NCI-H1105 treated with DMSO at 0.1 percent for 48 hours (cell line): ENCODE data around the gene COG1.

Source experiments
- DNase-seq: peaks from one replicate; lab custom pipeline; 2025; lab: John Stamatoyannopoulos, UW

Gene COG1

DNA sequence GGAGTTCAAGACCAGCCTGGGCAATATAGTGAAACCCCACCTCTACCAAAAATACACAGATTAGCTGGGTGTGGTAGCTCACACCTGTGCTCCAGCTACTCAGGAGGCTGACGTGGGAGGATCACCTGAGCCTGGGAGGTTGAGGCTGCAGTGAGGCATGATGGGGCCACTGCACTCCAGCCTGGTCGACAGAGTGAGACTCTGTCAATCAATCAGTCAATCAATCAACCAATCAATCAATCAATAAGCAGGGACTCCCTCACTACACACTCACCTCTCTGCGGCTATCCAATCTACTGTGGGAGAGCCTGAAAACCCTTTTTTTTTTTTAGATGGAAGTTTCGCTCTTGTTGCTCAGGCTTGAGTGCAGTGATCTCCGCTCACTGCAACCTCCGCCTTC, 37.2 kb downstream of the COG1 start:
- no peak for DNase-seq

DNA sequence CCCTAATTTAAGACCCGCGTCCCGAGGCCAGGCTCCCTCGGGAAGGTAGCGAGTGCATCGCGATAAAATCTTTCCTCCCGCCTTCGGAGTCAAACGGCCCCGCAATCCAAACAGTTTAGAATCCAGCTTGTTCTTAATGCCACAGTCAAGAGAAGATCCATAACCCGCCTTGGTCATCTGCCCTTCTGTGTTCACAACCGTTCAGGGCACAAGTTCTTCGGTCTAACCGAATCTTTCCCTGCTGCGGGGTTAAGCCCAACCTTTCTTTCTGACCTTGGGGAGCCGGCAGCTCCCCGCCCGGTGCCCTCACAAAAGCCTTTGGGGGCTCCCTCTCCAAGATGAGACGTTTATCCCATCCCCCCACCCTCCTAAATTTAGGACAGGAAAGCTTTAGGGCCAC, 38.5 kb downstream of the COG1 start:
- peak; percentile 34 for DNase-seq

DNA sequence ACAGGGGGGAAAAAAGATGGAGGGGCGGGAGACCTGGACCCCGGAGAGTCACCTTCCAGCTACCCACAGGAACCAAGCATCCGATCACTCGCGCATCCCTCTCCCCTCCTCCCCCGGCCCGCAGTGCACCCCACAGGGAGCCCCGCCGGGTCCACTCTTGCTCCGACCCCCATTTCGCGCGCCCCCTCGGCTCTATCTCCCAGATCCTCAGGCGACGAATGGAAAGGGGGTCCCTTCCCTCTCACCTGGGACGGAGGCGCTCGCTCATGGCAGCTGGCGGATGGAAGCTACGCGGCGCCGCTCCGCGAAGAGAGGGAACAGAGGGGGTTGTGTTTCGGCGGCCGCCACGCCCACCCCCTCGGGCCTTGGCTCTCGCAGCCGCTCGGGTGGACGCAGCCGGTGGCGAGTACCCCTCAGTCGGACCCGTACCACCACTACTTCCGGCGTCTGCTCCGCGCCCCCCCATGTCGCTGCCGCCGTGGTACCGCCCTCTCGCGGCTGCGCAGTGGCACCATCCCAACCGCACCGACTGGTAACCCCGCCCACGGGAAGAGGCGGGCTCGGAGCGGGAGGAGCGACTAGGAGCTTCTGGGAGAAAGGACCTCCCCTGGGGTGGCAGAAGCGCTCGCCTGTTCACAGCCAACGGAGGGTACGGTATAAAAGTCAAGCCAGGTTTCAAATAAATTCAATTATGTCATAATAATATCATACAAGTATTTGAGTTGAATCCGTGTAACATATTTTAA, 39.2 kb downstream of the COG1 start:
- peak; percentile 92 for DNase-seq

DNA sequence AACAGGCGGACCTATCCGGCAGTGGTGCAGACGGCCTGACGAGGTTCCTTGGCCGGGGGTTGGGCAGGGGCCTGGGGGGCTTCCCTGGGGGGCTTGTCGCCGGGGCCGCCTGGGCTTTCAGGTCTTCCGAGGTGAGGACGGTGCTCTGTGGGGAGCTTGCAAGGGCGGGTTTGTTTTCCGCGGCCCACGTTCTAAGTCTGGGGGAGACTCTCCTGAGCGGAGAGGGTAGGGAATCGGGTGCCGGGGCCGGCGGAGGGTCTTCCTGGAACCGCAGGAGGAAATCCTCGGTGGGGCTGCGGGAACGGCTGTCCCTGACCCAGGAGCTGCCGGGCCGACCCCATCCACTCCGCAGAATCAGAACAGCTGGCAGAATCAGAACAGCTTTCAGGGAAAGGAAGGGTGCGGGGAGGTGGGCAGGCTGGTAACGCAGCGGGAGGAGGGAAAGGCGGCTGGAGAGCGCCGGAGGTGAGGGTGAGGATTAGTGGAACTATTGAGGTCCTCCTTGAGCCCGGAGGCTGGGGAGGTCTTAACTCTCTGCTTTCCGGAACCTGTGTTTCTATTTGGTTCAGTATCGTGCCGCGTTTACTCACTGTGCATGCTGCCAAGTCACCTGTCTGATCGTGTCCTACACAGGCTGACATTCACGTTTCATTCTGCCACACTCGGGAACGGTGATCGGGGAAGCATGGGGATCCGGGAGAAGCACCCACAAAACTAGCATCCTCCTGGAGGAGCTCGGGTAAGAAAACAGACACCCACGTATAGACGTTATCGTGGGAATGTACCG, 39.9 kb downstream of the COG1 start:
- peak; percentile 14 for DNase-seq

DNA sequence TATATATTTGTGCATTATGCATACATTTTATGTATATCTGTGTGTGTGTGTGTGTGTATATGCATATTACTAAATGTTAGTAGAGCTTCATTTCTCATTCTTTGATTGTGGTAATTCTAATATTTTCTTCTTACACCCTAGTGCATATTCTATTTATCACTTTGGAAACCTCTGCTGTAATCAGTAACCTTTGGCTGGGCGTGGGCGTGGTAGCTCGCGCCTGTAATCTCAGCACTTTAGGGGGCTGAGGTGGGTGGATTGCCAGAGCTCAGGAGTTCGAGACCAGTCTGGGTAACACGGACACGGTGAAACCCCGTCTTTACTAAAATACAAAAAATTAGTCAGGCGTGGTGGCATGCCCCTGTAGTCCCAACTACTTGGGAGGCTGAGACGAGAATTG, 41.9 kb downstream of the COG1 start:
- DNase-seq, result no peak

DNA sequence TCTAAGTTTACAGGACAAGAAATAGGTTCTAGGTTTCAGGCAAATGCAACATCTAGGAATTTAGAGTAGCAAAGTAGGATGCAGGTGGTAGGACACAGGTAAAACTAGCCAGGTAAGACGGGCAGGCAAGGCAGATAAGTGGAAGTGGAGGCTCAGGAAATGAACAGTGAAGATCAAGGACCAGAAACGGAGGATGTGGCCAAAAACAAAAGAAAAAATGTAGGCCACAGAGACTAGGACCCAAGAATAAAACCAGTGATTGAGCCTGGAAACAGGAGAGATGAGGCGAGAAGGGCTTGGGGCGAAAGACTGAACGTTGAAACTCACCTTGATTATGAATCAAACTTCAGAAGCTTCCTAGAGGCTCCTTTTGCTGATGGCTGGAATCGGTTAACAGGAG, 44.9 kb downstream of the COG1 start:
- DNase-seq, result no peak

DNA sequence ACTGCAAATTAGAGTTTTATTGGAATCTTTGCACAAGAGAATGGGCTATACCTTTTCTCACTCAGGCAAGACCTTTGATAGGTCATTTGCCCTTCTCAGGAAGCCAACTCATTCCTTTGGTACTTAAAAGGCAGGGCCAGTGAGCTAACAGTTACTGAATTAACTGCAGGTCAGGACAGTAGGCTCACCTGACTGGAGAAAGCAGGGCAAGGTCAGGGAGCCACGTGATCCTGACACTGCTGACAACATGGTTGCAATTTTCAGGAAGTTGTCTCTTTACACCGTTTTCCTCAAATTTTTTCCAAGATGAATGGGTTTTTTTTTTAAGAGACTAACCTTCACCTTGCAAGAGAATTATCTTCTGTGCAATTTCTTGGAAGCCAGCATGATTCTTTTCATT, 47.7 kb downstream of the COG1 start:
- DNase-seq, result no peak

DNA sequence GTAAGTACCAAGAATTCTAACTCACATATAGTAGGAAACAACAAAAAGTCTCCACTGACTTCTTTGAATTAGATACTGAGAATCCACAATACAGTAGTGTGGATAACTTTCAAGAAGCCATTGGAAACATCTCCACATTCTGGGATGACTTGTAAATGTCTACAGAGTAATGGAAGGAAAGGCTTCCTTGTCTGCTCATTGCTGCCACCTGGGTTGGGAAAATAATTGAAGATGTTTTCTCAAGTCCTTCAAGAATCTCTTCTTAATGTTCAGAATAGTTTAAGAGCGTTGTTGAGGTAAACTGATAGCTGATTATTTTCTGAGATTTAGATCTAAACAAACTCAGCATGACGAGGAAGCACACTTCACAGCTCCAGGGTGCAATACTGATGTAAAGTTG, 54.9 kb downstream of the COG1 start:
- no peak for DNase-seq

DNA sequence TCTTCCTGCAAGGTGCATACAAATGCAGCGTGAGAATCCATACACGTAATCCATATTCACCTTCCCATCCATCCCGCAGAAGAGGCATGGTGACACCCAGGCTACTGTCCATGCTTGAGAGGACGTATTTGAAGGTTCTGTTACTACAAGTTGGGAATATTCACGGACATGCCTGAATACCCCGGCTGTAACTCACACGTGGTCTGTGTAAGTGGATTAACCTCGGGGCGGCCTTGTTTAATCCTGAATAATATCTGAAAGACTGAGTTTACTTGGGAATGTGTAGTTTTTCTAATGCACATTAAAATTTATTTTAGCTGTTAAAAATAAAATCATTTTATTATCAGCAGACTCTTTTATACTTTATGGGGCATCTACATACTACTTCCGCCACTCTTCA, 55.7 kb downstream of the COG1 start:
- no peak for DNase-seq

DNA sequence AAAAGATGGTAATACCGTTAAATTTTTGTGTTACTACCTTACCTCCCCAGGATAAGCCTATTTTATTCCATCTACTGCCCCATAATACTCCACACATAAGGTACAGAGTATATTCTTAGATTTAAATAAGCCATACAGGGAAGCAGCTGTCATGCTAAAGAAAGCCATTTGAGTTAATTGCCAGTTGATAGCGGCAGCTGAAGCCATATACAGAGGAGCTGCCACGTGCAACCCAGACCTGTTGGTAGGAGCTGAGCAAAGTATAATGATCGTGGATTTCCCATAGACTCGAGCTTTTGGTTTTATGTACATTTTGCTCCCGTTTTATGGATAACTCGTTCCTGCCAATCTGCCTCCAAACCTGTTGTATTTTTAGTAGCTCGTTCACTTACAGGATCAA, 56.8 kb downstream of the COG1 start:
- peak; percentile 29 for DNase-seq

DNA sequence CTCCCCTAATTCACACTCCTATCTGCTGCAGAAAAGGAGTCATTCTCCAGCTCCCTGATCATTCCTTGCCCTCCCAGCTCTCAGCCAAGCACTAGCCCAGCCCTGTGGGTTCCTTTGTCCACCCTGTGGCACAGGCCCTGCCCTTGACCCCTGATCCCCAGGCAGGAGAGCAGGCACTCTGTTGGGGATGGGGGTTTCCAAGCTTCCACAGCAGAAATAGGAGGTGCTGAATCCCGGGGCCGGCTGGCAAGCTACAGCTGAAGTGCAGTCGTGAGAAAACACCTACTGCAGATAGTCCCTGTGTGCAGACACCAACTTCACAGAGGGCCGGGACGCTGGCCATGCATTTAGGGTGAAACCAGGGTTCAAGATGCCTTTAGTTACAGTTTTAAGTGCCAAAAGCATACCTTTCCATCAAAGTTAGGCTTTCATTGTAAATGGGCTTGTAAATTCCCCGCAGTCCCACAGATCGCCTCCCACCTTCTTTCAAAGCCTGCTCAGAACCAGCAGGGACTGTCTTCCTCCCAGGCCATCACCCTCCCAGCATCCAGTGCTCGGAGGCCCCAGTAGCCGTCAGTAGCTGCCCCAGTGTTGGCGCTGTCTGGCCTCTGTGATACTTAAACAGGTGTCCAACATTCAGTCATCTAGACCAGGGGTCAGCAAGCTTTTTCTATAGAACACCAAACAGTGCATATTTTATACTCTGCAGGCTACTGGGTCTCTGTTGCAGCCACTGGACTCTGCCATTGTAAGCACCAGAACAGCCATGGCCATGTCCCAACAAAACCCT, 58.2 kb downstream of the COG1 start:
- no peak for DNase-seq

DNA sequence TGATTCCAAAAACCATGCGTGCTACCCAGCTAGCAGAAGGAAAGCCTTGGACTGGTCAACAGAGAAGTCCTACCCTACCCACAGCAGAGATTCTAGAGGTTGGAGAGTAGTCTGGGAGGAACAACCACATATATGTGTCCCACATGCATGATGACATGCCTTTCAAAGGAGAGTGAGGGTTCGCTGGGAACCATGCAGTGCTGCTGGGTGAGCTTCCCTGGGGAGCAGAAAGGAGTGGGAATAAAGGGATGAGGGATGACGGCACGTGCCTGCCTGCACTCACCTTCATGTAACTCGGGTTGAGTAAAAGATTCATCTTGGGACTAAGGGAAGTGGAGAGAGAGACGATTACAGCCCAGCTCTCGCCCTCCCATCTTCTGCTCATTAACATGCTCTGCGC, 59.0 kb downstream of the COG1 start:
- DNase-seq, result no peak

DNA sequence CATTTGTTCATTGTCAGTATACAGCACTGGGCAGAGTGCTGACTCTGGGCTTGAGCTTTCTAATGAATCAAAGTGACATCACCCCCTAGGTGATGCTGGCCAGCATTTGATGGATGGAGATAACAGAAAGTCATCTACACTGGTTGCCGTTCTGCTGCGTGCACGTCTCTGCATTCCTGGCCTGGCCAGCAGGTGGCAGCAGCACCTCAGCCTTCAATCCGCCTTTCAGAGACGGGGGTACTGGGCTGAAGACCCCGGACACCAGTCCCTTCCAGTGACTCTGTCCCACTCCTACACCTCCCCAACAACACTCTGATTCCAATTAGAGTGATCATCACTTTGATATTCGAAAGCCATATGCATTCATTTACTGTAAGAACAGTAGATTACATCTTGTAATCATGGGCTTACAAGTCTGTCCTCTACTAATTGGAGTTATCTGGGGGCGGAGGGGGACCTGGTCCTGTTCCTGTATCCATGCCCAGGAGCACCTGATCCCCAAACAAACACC, 62.9 kb downstream of the COG1 start:
- DNase-seq, result peak; percentile 26

DNA sequence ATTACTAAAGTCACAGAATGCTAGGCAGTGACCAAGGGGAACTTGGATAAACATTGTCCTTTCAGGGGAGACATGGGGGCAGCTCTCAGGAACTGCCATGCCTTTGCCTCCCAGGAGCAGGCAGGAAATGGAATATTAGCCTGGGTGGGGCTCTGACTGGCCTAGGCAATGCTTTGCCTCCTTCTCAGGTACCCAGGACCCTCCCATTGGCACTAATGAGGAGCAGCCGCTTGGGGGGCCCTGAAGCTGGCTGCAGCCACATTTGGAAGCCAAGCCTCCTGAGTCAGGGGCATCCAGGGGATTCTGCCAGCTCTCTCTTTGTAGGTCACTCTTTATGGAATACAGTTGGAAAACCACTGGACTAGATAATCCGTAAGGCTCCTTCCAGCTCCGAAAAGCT, 63.4 kb downstream of the COG1 start:
- DNase-seq, result no peak

DNA sequence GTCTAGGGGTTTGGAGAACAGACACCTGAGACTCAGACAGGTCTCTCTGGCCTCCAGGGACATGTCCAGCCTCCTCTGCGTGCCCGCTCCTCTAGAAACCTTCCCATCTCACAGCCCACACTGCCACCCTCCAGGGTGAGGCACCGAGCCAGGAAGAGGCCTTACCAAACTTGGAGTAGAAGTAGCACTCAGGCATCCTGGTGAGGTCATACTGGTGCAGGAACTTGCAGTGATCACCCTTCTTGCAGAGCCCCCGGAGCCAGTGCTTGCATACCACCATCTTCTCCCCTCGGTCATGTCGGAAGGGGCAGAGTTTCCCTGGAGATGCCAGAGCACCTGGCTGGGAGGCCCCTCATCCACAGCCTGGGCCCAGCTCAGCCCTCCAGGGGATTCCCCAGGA, 64.7 kb downstream of the COG1 start:
- no peak for DNase-seq
